Measurements from ENCODE around the gene ELAVL2.

The ELAVL2 gene

GRCh38 chr9:23826120-23826629 lies at the start of gene ELAVL2:
Gene ELAVL2 (minus strand): TSS chr9:23826240. CDS start chr9:23762234, 64,006 bp downstream.
- DNase-seq (ENCODE audit: low read depth in 2 of 2) = no peak

DNA sequence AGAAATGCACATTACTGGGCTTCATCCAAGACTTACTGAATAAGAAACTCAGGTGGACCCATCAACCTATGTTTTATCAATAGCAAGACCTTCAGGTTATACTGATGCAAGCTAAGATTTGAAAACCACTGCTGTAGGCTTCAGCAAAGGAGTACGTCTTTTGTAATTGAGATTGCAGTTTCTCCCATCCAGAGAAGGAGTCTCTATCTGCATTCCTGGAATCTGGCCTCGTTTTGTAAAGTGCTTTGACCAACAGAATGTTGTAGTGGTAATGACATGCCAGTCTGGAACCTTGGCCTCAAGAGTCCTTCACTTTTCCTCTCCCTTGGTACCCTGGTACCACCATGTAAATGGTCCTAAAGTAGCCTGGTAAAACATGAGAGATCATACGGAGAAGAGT lies 32.2 kb upstream of the ELAVL2 start:
- DNase-seq (ENCODE audit: low read depth in 2 of 2) = no peak

GRCh38 chr9:23855873-23856604 lies 30.0 kb upstream of the ELAVL2 start:
- DNase-seq (ENCODE audit: low read depth in 2 of 2) = no peak

DNA sequence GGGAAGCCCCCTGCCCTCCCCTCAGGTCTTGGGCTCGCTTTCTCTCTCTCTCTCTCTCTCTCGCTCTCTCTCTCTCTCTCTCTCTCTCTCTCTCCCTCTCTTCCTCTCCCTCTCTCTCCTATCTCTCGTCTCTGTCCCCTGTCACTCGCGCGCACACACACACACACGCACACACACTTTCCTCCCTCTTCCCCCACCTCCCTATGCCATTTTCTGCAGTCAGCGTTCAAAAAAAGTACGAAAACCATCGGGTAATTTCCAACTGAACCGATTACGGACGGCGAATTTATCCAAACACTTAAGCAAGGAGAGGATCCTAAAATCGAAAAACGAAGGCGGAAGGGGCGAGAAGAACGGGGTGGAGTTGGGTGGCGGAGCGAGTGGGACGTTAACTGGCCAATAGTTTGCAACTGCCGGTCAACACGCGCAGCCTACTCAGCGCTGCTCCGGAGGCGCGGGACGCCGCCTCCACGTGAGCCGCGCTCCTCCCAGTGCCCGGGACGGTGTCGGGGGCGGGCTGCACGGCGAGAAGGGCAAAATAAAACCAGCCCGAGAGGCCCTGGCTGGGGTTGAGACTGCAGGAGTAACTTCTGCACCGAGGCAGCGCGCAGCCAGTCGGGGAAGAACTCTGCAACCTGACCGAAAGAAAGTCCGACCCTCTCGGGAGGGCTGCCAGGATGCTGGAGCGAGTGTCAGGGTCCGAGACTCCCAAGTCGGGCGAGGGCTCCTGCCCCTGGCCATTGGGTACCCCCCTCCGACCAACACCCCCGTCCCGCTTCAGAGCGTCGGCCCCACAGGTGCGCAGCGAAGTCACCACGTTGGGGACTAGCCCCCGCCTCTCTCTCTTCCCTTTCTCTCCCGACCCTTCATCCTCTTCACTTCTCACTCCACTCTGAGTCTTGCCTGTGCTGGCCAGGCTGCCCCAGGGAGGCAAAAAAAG lies 24.9 kb upstream of the ELAVL2 start:
- no peak for DNase-seq (ENCODE audit: low read depth in 2 of 2)

DNA sequence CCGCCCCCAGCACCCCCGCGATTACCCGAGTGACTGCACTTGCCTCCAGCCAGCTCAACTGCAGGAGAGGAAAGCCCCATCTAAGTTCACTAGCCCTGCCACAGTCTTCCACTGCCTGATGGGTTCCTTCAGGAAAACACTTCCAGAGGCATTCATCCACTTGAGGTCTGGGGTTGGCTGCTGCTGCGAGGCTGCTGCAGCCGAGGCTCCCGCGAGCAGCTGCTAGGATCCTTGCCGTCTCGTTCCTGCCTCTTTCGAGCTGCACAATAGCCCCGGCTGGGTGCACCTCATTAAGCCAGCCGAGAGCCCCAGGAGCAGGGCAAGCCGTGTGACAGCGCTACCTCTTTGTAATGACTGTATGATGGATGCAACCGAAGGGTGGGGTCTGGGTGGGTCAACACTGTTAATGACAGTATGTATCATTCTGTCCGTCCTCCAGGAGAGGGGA lies 24.2 kb upstream of the ELAVL2 start:
- DNase-seq (ENCODE audit: low read depth in 2 of 2) = no peak

DNA sequence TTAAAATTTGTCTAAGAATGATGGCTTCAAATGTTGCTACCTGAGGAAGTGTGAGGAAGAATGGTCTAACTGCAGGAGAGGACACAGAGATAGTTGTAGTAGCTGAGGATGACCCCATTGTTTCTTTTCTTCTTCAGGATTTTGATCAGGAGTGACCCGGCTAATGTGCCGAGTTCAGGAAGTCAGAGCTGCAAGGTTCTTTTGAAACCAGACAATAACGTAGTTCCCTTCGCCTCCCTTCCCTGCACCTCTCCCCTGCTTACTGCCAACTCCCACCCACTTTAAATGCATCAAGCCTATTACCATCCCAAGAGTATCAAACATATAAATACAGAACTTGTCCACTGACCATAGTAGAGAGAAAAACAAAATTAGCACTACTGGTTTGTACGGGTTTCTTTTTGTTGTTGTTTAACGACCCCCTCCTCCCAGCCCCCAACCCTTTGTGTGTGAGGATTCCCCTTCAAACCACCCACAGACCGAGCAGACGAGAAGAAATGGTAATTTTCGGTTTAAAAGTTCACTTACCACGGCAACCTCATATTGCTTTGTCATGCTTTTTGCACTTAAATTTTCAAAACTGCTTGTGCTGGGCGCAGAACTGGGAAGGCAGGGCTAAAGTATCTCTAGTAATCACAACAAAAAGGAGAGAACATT lies 23.5 kb upstream of the ELAVL2 start:
- DNase-seq (ENCODE audit: low read depth in 2 of 2) = no peak

DNA sequence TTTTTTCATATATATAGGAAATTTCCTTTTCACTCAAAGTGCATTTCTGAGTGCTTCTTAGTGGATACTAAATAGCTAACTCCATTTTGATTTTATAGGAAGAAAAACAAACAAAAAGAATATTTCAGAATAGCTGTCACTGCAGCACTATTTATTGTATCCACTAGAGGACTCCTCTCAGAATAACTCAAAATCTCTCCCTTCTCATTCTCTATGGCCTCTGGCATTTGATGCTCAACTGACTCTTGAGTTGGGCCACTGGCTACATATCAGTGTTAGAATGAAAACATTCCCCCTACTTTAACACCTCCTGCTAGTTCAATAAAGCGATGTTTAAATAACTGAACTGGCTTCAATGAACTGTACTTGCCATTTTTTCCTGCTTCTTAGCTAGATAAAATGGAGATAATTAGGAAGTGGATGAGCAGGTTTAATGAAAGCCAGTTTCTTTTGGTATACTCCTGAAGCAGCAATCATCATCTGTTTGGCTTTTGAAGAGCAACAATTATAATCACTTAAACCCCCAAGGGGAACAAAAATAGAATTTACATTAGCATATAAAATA lies 16.6 kb upstream of the ELAVL2 start:
- no peak for DNase-seq (ENCODE audit: low read depth in 2 of 2)

GRCh38 chr9:23841304-23841703 lies 15.3 kb upstream of the ELAVL2 start:
- no peak for DNase-seq (ENCODE audit: low read depth in 2 of 2)

DNA sequence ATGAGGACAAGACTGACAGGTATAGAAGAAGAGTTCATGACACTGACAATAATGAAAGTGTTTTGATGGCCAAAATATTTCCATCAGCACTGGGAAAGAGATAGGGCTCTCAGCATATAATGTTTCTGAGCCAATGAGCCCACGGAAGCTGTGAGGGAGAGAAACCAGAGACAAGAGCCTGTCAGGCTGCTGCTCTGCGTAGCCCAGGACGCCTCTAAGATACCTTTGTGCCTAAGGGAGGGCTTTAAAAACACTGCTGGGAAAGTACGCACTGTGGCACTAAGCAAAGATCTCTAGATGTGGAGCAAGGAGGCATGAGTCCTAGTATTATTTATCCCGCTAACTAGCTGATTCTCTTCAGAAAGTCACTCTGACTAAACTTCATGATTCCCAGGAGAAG lies 11.0 kb upstream of the ELAVL2 start:
- no peak for DNase-seq (ENCODE audit: low read depth in 2 of 2)

DNA sequence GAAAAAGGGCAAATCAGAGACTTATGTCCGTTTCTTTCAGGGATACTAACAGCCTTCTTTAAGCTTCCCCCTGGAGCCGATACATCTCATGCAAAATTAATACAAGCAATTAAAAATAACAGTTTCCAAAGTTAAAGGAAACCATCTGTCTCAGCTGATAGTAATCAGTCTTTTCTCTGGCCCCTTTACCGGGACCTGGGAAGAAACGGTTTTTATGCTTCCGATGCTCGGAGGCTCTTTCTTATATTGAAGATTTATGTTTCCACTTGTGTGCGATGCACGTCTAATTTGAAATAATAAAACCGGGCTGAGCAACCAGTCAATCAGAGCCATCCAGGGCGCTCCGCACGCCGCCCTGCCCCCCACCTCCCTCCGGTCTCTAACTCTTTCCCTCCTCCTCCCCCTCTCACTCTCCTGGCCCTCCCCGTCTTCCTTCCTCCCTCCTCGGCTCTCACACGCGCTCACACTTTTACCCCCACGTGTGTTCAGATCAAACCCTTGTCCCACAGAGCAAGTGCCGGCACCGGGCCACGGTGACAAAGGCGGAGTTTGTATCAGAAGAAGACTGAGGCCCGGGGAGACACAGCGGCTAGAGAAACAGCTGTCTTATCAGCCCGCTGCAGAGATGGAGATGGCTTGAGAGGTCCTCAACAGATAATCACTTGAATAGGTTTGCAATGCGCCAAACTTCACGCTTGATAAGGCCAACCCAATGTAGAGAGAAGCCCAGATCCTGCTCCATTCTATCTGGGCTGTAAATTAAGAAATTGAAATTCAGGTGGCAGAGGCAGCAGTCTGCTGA lies 5.1 kb upstream of the ELAVL2 start:
- DNase-seq (ENCODE audit: low read depth in 2 of 2) = no peak

DNA sequence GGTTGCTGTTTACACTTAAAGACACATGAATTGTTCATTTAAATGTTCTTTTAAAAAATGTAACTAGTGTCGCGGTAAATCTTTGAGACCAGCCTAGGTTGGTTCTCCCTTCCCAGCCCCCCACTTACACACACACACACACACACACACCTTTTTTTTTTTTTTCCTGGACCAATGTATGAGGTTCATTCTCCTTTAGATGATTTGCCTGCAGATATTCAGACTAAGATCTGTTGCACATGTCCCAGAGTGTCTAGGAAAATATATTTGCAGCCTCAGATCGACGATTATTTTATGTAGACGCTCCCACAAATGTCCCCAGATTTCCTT lies 4.4 kb upstream of the ELAVL2 start:
- DNase-seq (ENCODE audit: low read depth in 2 of 2) = no peak

- no peak for DNase-seq (ENCODE audit: low read depth in 2 of 2)
These were observed 3.8 kb upstream of the ELAVL2 start for GRCh38 chr9:23829580-23830475.

DNA sequence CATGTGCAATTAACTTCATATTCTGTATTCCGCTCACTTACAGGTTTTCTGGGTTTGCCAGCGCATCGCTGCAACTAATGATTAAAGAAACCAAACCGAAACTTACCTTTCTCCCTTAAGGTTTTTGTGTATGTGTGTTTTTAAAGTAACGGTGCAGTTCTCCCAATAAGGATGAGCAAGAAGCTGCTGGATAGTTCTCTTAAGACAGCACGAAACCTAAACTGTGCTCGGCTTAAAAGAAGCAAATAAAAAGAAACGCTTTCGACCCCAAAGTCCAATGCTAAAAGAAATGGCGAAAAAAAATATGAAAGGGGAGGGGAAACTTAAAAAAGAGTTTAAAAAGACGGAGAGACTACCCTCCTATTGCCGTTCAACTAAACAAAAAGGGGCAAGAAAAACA lies 340 bp downstream of the ELAVL2 start:
- no peak for DNase-seq (ENCODE audit: low read depth in 2 of 2)

DNA sequence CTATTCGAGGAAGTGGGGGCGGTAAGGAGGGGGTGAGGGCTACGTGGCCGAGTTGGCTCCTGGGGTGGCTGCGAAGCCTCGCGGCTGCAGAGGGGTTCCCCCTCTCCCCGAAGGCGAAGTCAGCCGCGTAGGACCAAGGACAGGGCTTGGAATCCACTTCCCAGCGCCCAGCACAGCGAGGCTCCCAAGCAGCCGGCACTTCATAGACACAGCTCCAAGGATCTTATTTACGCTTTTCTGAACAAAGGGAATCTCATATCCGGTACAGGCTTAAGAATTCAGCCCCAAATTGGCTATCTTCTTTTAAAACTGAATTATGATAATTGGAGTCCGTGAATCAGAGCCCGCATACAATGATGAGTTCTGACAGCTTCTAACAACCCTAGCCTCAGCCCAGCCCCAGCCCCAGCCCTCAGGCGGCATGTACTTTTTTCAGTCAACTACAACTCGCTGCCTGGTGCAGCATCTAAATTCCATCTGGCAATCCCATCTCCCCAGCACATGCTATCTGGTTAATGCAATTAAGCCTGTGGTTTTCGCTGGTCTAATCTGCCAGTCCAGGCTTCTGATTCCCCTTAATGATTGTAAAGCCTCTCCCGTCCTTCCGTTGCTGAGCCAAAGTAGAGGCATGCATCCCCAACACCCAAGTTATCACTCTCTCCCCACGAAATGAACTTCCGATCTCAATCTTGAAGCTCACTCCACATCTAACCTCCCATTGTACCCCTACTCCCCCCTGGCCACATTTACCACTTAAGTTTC lies 1.0 kb downstream of the ELAVL2 start:
- DNase-seq (ENCODE audit: low read depth in 2 of 2) = no peak

- no peak for DNase-seq (ENCODE audit: low read depth in 2 of 2)
These were observed 1.8 kb downstream of the ELAVL2 start for GRCh38 chr9:23823986-23824829.

- DNase-seq (ENCODE audit: low read depth in 2 of 2) = no peak
These were observed 2.8 kb downstream of the ELAVL2 start for GRCh38 chr9:23823269-23823668.

- DNase-seq (ENCODE audit: low read depth in 2 of 2) = no peak
These were observed 3.5 kb downstream of the ELAVL2 start for GRCh38 chr9:23822261-23823169.

Measured in stimulated activated CD4-positive, alpha-beta T cell treated with anti-CD3 and anti-CD28 coated beads, Interleukin-12 subunit alpha, Interleukin-12 subunit beta, amount 100 ng/mL, for 24 hours (primary cell).